DOHH2 (cell line): ENCODE measurements around the gene COPS3.

Source experiments
- CTCF ChIP-seq: fragments of 200-600 bp; sonication (generic); IDR thresholded peaks from one replicate; pipeline ENCODE4 v1.5.1; 2014; ENCODE audit warnings: antibody characterized with exemption, mild to moderate bottlenecking, low read depth, low read length; ENCODE audit not compliant: poor library complexity, severe bottlenecking
- EZH2phosphoT487 ChIP-seq: fragments of 200-600 bp; sonication (generic); IDR thresholded peaks from 2 replicates; pipeline ENCODE4 v1.6.1; 2017; ENCODE audit warnings: borderline replicate concordance, mild to moderate bottlenecking, antibody characterized with exemption, low read length, moderate library complexity, mixed read lengths

- TF ChIP-seq EZH2phosphoT487, result no peak
- TF ChIP-seq CTCF, result no peak
Measured at GRCh38 chr17:17201271-17201670, 79.8 kb downstream of the COPS3 start.
